ENCODE measurements around the gene KCNK5.

Gene KCNK5

DNA sequence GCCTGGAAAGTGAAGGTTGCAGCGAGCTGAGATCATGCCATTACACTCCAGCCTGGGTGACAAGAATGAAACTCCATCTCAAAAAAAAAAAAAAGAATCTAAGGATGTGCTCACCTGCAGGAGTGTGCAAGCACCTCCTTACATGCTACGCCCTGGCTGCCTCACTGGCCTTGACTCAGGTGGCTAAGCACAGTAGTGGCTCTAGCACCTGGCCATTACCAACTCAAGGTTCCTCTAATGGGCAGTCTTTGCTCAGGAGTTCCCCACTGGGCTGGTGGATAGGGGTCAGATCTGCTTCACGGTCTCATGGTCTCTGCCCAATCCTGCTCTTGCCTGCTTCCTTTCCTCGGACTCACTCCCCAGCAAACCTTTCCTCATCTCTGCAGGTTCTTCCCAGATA, 45.2 kb upstream of the KCNK5 start:
- Histone ChIP-seq H3K27me3 (ENCODE audit: low read length) (no peaks in the 10 kb centered on the region), H3K9me3 (ENCODE audit: insufficient read depth, low read length) (no peaks in the 10 kb centered on the region), H3K9ac (ENCODE audit: low read length) (no peak overlapping the region), H3F3A (ENCODE audit: insufficient read depth) (no peaks in the 10 kb centered on the region), H3K9me2 (replicated peaks; ENCODE audit: insufficient read depth, low read length) (no peaks in the 10 kb centered on the region), H3K27ac (ENCODE audit: low read depth, low read length) (no peak overlapping the region), H4K20me1 (ENCODE audit: low read depth, low read length) (no peaks in the 10 kb centered on the region), H3K4me3 (ENCODE audit: insufficient read depth, low read length, poor library complexity, severe bottlenecking) (no peak overlapping the region), H3K79me2 (ENCODE audit: insufficient read depth, low read length) (no peaks in the 10 kb centered on the region), H3K36me3 (ENCODE audit: low read length) (no peaks in the 10 kb centered on the region), H3K4me2 (ENCODE audit: low read depth, low read length, poor library complexity, severe bottlenecking) (no peak overlapping the region), H2AFZ (ENCODE audit: low read depth, low read length, severe bottlenecking) (no peak overlapping the region)
- TF ChIP-seq EZH2phosphoT487 (conservative IDR thresholded peaks at IDR 0.05; ENCODE audit: low read length) (no peak), CTCF (IDR thresholded peaks at IDR 0.05; ENCODE audit: insufficient read depth, low read length, poor library complexity, severe bottlenecking) (no peak)

DNA sequence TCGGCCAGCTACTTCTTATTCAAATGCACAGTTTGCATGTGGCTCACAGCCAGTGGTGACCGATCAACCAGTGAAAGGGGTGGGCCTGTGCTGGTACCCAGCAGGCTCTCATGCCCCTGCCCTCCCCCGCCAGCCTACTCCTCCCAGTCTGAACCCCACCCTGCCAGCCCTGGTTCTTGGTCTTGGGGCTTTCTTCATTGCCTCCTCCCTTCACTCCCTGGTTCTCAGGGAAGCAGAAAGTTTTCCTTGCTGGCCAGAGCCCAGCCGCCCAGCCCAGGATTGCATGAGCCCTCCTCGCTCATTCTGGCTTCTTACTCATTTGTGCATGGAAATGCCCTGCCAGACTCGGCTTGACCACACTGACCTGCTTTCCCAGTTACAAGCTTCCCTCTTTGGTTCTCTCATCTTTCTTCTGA, 44.1 kb upstream of the KCNK5 start:
- H3K4me3 ChIP-seq (ENCODE audit: insufficient read depth, low read length, poor library complexity, severe bottlenecking), result no peak overlapping the region
- H3K4me2 ChIP-seq (ENCODE audit: low read depth, low read length, poor library complexity, severe bottlenecking), result no peak overlapping the region
- H3K9me3 ChIP-seq (ENCODE audit: insufficient read depth, low read length), result no peaks in the 10 kb centered on the region
- H2AFZ ChIP-seq (ENCODE audit: low read depth, low read length, severe bottlenecking), result no peak overlapping the region
- H3K9ac ChIP-seq (ENCODE audit: low read length), result no peak overlapping the region
- no peak overlapping the region for H3K27ac ChIP-seq (ENCODE audit: low read depth, low read length)
- no peaks in the 10 kb centered on the region for H4K20me1 ChIP-seq (ENCODE audit: low read depth, low read length)
- no peaks in the 10 kb centered on the region for H3F3A ChIP-seq (ENCODE audit: insufficient read depth)
- no peaks in the 10 kb centered on the region for H3K36me3 ChIP-seq (ENCODE audit: low read length)
- no peaks in the 10 kb centered on the region for H3K79me2 ChIP-seq (ENCODE audit: insufficient read depth, low read length)
- TF ChIP-seq EZH2phosphoT487 (conservative IDR thresholded peaks at IDR 0.05; ENCODE audit: low read length) (no peak), CTCF (IDR thresholded peaks at IDR 0.05; ENCODE audit: insufficient read depth, low read length, poor library complexity, severe bottlenecking) (no peak)
- H3K9me2 ChIP-seq (replicated peaks; ENCODE audit: insufficient read depth, low read length), result no peaks in the 10 kb centered on the region
- H3K27me3 ChIP-seq (ENCODE audit: low read length), result no peaks in the 10 kb centered on the region

GRCh38 chr6:39269961-39270360, 40.7 kb upstream of the KCNK5 start:
- Histone ChIP-seq H3K9me2 (replicated peaks; ENCODE audit: insufficient read depth, low read length) (no peaks in the 10 kb centered on the region), H3K9me3 (ENCODE audit: insufficient read depth, low read length) (no peaks in the 10 kb centered on the region), H3K4me2 (ENCODE audit: low read depth, low read length, poor library complexity, severe bottlenecking) (no peak overlapping the region), H3K36me3 (ENCODE audit: low read length) (no peaks in the 10 kb centered on the region), H3F3A (ENCODE audit: insufficient read depth) (no peaks in the 10 kb centered on the region), H3K27me3 (ENCODE audit: low read length) (no peaks in the 10 kb centered on the region), H3K27ac (ENCODE audit: low read depth, low read length) (no peak overlapping the region), H3K9ac (ENCODE audit: low read length) (no peak overlapping the region), H4K20me1 (ENCODE audit: low read depth, low read length) (no peaks in the 10 kb centered on the region), H3K79me2 (ENCODE audit: insufficient read depth, low read length) (no peaks in the 10 kb centered on the region), H2AFZ (ENCODE audit: low read depth, low read length, severe bottlenecking) (no peak overlapping the region), H3K4me3 (ENCODE audit: insufficient read depth, low read length, poor library complexity, severe bottlenecking) (no peak overlapping the region)
- TF ChIP-seq CTCF (IDR thresholded peaks at IDR 0.05; ENCODE audit: insufficient read depth, low read length, poor library complexity, severe bottlenecking) (no peak), EZH2phosphoT487 (conservative IDR thresholded peaks at IDR 0.05; ENCODE audit: low read length) (no peak)
